Epithelial cell of esophagus (primary cell): Measurements from ENCODE around the gene SEC63.

Experiments
- DNase-seq: peaks from one replicate; pipeline ENCODE4 v3.0.0; 2010; ENCODE audit warnings: low read depth
- H3K4me3 ChIP-seq: 2 replicates; pipeline ENCODE4 v1.5.1; 2011; ENCODE audit warnings: mild to moderate bottlenecking, low read length, control low read depth
- CTCF ChIP-seq: IDR thresholded peaks from 2 replicates; pipeline ENCODE4 v1.5.1; 2011; ENCODE audit warnings: low read depth, mild to moderate bottlenecking, low read length, control low read depth, inconsistent platforms; ENCODE audit not compliant: insufficient read depth; ENCODE audit errors: missing control alignments

Gene SEC63

GRCh38 chr6:107833136-107833535, 124.9 kb downstream of the SEC63 start:
- no peak overlapping the region for H3K4me3 ChIP-seq
- no peak for TF ChIP-seq CTCF
- no peak for DNase-seq

DNA sequence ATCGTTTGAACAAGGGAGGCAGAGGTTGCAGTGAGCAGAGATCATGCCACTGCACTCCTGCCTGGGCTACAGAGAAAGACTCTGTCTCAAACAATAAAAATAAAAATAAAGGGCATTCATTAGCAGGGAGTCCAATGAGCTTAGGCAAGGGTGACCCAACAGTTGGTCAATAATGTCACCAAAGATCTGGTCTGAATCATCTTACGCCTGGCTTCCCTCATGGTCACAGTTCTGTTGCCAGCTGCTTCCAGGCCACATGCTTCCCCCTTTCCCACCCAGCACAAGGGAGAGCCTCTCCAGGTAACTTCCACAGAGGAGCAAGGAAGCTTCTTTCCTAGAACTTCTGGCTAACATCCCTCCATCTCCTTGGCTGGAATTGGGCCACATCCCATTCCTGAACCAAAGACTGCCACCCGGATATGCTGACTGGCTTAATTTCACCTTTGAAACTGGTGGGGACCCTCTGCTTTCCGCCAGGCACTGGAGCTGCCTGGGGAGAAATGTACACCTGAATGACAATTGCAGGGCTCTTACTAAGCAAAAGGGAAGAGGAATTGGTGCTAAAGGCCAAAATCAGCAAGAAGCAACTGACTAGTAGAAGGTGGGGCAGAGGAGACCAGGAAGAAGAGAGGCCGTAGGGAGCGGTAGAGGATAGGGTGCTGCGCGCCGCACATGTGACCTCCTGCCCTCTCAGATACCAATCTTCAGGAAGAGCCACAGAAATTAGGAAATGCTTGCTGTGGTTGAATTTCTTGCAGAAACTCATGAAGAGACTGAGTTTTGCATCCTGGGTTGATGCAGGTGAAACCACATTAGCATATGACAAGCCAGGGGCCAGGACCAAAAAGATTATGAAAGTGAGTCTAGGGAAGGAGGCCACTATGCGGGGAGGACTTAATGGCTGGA, 125.6 kb downstream of the SEC63 start:
- TF ChIP-seq CTCF: no peak
- no peak for DNase-seq

GRCh38 chr6:107830060-107830459, 127.9 kb downstream of the SEC63 start:
- DNase-seq: no peak
- TF ChIP-seq CTCF: no peak
- H3K4me3 ChIP-seq: no peak overlapping the region

More for the DNA sequence above, 125.6 kb downstream of the SEC63 start:
- H3K4me3 ChIP-seq: no peak overlapping the region

DNA sequence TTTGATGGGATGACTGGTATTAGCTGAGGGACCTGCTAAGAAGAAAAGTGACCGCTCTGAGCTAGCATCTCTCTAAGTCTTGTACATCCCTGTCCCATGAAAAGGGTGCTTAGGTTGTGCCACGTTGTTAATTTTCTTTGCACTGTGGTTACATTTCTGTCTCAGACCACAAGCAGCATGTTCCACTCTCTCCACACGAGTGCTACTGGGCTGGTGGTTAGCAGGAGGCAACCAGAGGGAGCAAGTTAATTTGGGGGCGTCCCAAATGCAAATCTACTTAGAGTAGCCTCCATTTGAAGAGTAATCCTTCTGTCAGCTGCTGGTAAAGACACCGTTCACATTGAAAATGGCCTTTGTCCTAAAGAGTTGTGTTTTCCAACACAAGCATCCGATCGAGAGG, 130.5 kb downstream of the SEC63 start:
- no peak for TF ChIP-seq CTCF
- no peak for DNase-seq
- no peak overlapping the region for H3K4me3 ChIP-seq

DNA sequence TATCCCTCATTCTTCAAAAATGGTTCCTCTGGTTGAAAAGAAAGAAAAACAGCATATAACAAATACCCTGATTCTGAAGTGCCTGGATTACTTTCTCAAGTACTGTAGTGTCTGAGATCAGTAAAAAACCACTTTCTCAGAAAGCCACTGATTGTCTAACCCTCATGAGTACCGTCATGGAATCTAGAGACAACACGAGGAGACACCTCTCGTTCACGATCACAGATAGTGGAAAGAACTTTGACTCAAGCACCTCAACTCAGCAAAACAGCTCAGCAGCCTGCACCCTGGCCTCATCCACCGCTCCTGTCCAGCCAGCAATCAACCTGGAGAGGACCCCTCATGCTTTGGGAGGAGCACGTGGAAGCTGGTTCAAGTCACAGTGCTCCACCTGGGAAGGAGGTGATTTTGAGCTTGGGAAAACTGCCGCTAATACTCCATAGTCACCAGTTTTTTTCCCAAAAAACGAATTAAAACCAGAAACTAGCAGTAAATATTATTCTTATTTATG, 134.9 kb downstream of the SEC63 start:
- H3K4me3 ChIP-seq: no peak overlapping the region
- no peak for TF ChIP-seq CTCF
- no peak for DNase-seq

GRCh38 chr6:107822176-107823046, 135.6 kb downstream of the SEC63 start:
- no peak for TF ChIP-seq CTCF
- H3K4me3 ChIP-seq: no peak overlapping the region
- no peak for DNase-seq
